SK-N-SH (cell line): Measurements from ENCODE around the gene ERMN. TPM values are rescaled to one million over a fixed set of nuclear protein-coding genes. Genes with fewer than 3 reads are reported as not detected.

Experiments used
- CTCF ChIA-PET: fragments of 300-600, 350-600 bp; formaldehyde crosslinking; extraction: SDS; loops from one replicate; lab custom pipeline; 2021; lab: Yijun Ruan, JAX
- POLR2A ChIA-PET: fragments of 350-600 bp; sonication (Branson Sonifier 250); formaldehyde crosslinking; extraction: SDS; loops from one replicate; lab custom pipeline; 2020; ENCODE audit warnings: antibody characterized with exemption, inconsistent platforms; lab: Yijun Ruan, JAX
- DNase-seq: peaks from one replicate; pipeline ENCODE4 v3.0.0; 2012
- H2AFZ ChIP-seq: fragments of 200-600 bp; sonication (generic); 2 replicates; pipeline ENCODE4 v1.8.1; 2016; ENCODE audit warnings: antibody characterized with exemption, mild to moderate bottlenecking, low read depth
- H3F3A ChIP-seq: fragments of 200-600 bp; sonication (generic); replicated peaks from 2 replicates; pipeline ENCODE3; 2016; ENCODE audit warnings: antibody characterized with exemption, mild to moderate bottlenecking; ENCODE audit not compliant: insufficient read depth
- H3K27ac ChIP-seq, 2 experiments: fragments of 200-500 bp in 1 of 2; fragments of 200-600 bp in 1 of 2; sonication (Bioruptor generic) in 1 of 2; sonication (generic), shearing (Covaris generic) in 1 of 2; 2 replicates each; pipeline versions ENCODE4 v1.5.1 to v1.6.1; 2014 to 2016; ENCODE audit warnings: low read depth in 2 of 2, inconsistent platforms in 1 of 2, low read length in 1 of 2, mild to moderate bottlenecking in 1 of 2, mixed read lengths in 1 of 2
- H3K27me3 ChIP-seq: fragments of 200-600 bp; sonication (generic), shearing (Covaris generic); 2 replicates; pipeline ENCODE4 v1.6.1; 2016; ENCODE audit warnings: mixed run types; ENCODE audit not compliant: insufficient read depth
- H3K36me3 ChIP-seq, 2 experiments: fragments of 200-500 bp in 1 of 2; fragments of 200-600 bp in 1 of 2; sonication (Bioruptor generic) in 1 of 2; sonication (generic) in 1 of 2; replicated peaks in 1 of 2; 2 replicates each; pipeline versions ENCODE3 to v1.5.1; 2014 to 2016; ENCODE audit warnings: low read length in 1 of 2, mild to moderate bottlenecking in 1 of 2; ENCODE audit not compliant: insufficient read depth in 2 of 2, control insufficient read depth in 1 of 2
- H3K4me1 ChIP-seq, 2 experiments: fragments of 200-500 bp in 1 of 2; fragments of 200-600 bp in 1 of 2; sonication (Bioruptor generic) in 1 of 2; sonication (generic), shearing (Covaris generic) in 1 of 2; 2 replicates each; pipeline versions ENCODE4 v1.5.1 to v1.6.1; 2014 to 2016; ENCODE audit warnings: low read depth in 1 of 2, low read length in 1 of 2, mixed run types in 1 of 2; ENCODE audit not compliant: insufficient read depth in 2 of 2, control insufficient read depth in 1 of 2
- H3K4me2 ChIP-seq: fragments of 200-600 bp; sonication (generic), shearing (Covaris generic); 2 replicates; pipeline ENCODE4 v1.6.1; 2017; ENCODE audit warnings: mixed run types
- H3K4me3 ChIP-seq, 2 experiments: fragments of 200-500 bp in 1 of 2; fragments of 200-600 bp in 1 of 2; sonication (Bioruptor generic) in 1 of 2; sonication (generic), shearing (Covaris generic) in 1 of 2; 2 replicates each; pipeline versions ENCODE4 v1.5.1 to v1.8.1; 2014 to 2016; ENCODE audit warnings: low read depth in 2 of 2, inconsistent platforms in 1 of 2, low read length in 1 of 2, mild to moderate bottlenecking in 1 of 2, mixed read lengths in 1 of 2, moderate library complexity in 1 of 2
- H3K79me2 ChIP-seq: fragments of 200-600 bp; sonication (generic); 2 replicates; pipeline ENCODE4 v1.8.1; 2017; ENCODE audit warnings: mild to moderate bottlenecking; ENCODE audit not compliant: insufficient read depth
- H3K9ac ChIP-seq: fragments of 200-600 bp; sonication (generic); 2 replicates; pipeline ENCODE4 v1.6.1; 2017; ENCODE audit warnings: mixed run types
- H3K9me2 ChIP-seq: fragments of 200-600 bp; sonication (generic); 2 replicates; pipeline ENCODE4 v1.6.1; 2017; ENCODE audit warnings: mixed run types
- H3K9me3 ChIP-seq: fragments of 200-600 bp; sonication (generic); 2 replicates; pipeline ENCODE4 v1.6.1; 2017; ENCODE audit warnings: mixed run types, mild to moderate bottlenecking, moderate library complexity
- H4K20me1 ChIP-seq: fragments of 200-600 bp; sonication (generic); 2 replicates; pipeline ENCODE4 v1.6.1; 2017; ENCODE audit warnings: mild to moderate bottlenecking, mixed run types; ENCODE audit not compliant: insufficient read depth
- EP300 ChIP-seq, 2 experiments: IDR thresholded peaks; 2 replicates each; pipeline versions ENCODE4 v1.4.0 to v1.6.1; 2012; ENCODE audit warnings: borderline replicate concordance in 1 of 2, low read depth in 1 of 2, low read length in 1 of 2
- EZH2phosphoT487 ChIP-seq: fragments of 200-600 bp; sonication (generic); IDR thresholded peaks from 2 replicates; pipeline ENCODE4 v1.6.1; 2017; ENCODE audit warnings: low read depth, mixed run types, mild to moderate bottlenecking, antibody characterized with exemption, moderate library complexity, borderline replicate concordance
- FOSL2 ChIP-seq: IDR thresholded peaks from 2 replicates; pipeline ENCODE4 v1.4.0; 2012; ENCODE audit warnings: low read depth, mild to moderate bottlenecking, moderate library complexity, borderline replicate concordance
- FOXM1 ChIP-seq: IDR thresholded peaks from 2 replicates; pipeline ENCODE4 v1.4.0; 2012; ENCODE audit warnings: low read depth, mild to moderate bottlenecking
- GATA2 ChIP-seq: sonication (generic); formaldehyde crosslinking; IDR thresholded peaks from 2 replicates; pipeline ENCODE4 v1.5.0; 2020; ENCODE audit warnings: mild to moderate bottlenecking, missing genetic modification reagents
- NFIC ChIP-seq: IDR thresholded peaks from 2 replicates; pipeline ENCODE4 v1.4.0; 2012; ENCODE audit warnings: borderline replicate concordance
- RAD21 ChIP-seq: IDR thresholded peaks from 2 replicates; pipeline ENCODE4 v1.6.1; 2012; ENCODE audit warnings: mild to moderate bottlenecking, low read length
- RCOR1 ChIP-seq: fragments of 150-350 bp; IDR thresholded peaks from 2 replicates; pipeline ENCODE4 v1.6.1; 2017; ENCODE audit warnings: antibody characterized with exemption, low read length
- RFX5 ChIP-seq: IDR thresholded peaks from 2 replicates; pipeline ENCODE4 v1.6.1; 2012; ENCODE audit warnings: mild to moderate bottlenecking, improper control_type of control experiment, low read length
- SIN3A ChIP-seq: IDR thresholded peaks from 2 replicates; pipeline ENCODE4 v1.6.1; 2012; ENCODE audit warnings: low read depth, mild to moderate bottlenecking, low read length, moderate library complexity, borderline replicate concordance
- TAF1 ChIP-seq: IDR thresholded peaks from 2 replicates; pipeline ENCODE4 v1.6.1; 2012; ENCODE audit warnings: low read depth, mild to moderate bottlenecking, low read length, moderate library complexity, borderline replicate concordance
- TEAD4 ChIP-seq: IDR thresholded peaks from 2 replicates; pipeline ENCODE4 v1.4.0; 2012; ENCODE audit warnings: mild to moderate bottlenecking, borderline replicate concordance; ENCODE audit not compliant: insufficient read depth
- YY1 ChIP-seq: IDR thresholded peaks from 2 replicates; pipeline ENCODE4 v1.4.0; 2012; ENCODE audit warnings: low read depth, mild to moderate bottlenecking
- WGBS: methylation state at CpG from one replicate; pipeline ENCODE4 v1.1.6; 2017; ENCODE audit warnings: low lambda C conversion rate; 5-methylcytosine and 5-hydroxymethylcytosine counted together
- polyA plus RNA-seq, 3 experiments: library from polyadenylated mRNA; depleted of rRNA; stranded (reverse); fragments of >200 nt; gene quantifications; 2 replicates each; pipeline ENCODE4 v1.2.3, GENCODE V29; 2012
- TF ChIP-seq, protein P1 (sequence below): fragments of 150-350 bp; IDR thresholded peaks from 2 replicates; pipeline ENCODE4 v1.6.1; 2017; ENCODE audit warnings: antibody characterized with exemption, low read length, low read depth, borderline replicate concordance
- TF ChIP-seq, protein P2 (sequence below): IDR thresholded peaks from 2 replicates; pipeline ENCODE4; 2012

The ERMN gene
- polyA plus RNA-seq, 1 of the 3 experiments (the other 2 are of a cell fraction) = not detected

- TF ChIP-seq GATA2 (CRISPR knock-in tag) (no peak), YY1 (no peak)
- TF ChIP-seq, protein P1, sequence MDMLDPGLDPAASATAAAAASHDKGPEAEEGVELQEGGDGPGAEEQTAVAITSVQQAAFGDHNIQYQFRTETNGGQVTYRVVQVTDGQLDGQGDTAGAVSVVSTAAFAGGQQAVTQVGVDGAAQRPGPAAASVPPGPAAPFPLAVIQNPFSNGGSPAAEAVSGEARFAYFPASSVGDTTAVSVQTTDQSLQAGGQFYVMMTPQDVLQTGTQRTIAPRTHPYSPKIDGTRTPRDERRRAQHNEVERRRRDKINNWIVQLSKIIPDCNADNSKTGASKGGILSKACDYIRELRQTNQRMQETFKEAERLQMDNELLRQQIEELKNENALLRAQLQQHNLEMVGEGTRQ = no peak
- H4K20me1 ChIP-seq = no peaks in the 10 kb centered on the region
- no peaks in the 10 kb centered on the region for H3F3A ChIP-seq
- no peaks in the 10 kb centered on the region for H3K4me1 ChIP-seq
- no peaks in the 10 kb centered on the region for H3K9me3 ChIP-seq
- H3K4me3 ChIP-seq = no peak overlapping the region
- DNase-seq = no peak
- CTCF ChIA-PET = interaction anchor here (1.0 to 8.2 kb wide), 6 partner anchors 7 to 163 kb away, joined by 3 to 123 read pairs (median 41); partner anchors contain the start of gene ERMN
- WGBS = 11% methylated on average over 4 of the region's 4 CpGs
- H3K79me2 ChIP-seq = no peaks in the 10 kb centered on the region
- H3K27me3 ChIP-seq = peaks cover 6% of the 10 kb centered on the region; the same call in 1 of the 2 replicates
- H3K27ac ChIP-seq = no peak overlapping the region
- no peaks in the 10 kb centered on the region for H3K9me2 ChIP-seq
- H3K4me2 ChIP-seq = no peak overlapping the region
- POLR2A ChIA-PET = no interaction called here
- H2AFZ ChIP-seq = no peak overlapping the region
- H3K9ac ChIP-seq = no peak overlapping the region
- H3K36me3 ChIP-seq = no peaks in the 10 kb centered on the region
Measured at GRCh38 chr2:157334335-157334734, 8.7 kb upstream of the ERMN start.

DNA sequence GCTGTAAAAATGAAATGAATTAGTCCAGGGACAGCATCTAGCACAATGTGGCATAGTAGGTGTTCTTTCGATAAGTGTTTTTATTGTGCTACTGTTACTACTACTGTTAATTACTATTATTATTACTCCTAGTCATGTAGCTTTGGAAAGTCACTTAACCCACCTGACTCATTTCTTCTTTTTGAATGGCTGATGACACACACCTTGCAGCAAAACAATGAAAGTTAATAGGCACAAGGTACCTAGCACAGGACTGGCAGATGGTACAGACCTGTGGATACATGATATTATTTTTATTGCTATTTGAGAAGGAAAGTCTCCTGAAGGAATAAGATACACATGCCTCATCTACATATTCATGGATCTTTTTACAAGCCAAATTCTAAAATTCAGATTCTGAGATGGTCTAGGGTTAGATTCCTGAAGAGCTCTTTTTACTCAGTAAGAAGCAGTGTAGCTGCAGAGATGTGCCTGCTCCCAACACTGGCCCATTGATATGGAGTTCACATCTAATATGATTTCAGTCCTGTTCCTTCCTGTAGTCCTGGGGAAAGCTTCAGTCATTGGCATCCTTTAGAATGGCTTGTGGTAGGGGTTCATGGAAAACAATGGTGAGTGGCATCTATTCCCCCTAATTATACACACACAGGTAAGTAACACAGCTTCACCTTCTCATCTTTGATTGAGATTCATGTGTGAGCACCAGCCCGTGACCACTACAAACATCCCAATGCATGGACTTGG lies 7.9 kb upstream of the ERMN start:
- Histone ChIP-seq H3K9me3 (no peaks in the 10 kb centered on the region), H4K20me1 (no peaks in the 10 kb centered on the region), H3K27me3 (peaks cover 6% of the 10 kb centered on the region; the same call in 1 of the 2 replicates), H3K9ac (no peak overlapping the region), H3K4me1 (no peaks in the 10 kb centered on the region), H3F3A (no peaks in the 10 kb centered on the region), H3K4me2 (no peak overlapping the region), H3K4me3 (no peak overlapping the region)
- 4% methylated on average over 2 of the region's 2 CpGs for WGBS
- no peak for DNase-seq
- POLR2A ChIA-PET = no interaction called here
- TF ChIP-seq RFX5 (no peak), EP300 (IDR thresholded peaks at IDR 0.05; ENCODE audit: borderline replicate concordance in 1 of 2, low read depth in 1 of 2, low read length in 1 of 2) (no peak), TAF1 (no peak), EZH2phosphoT487 (no peak), RAD21 (no peak), RCOR1 (no peak), FOXM1 (no peak), NFIC (no peak), TEAD4 (no peak), SIN3A (no peak), FOSL2 (no peak)
- TF ChIP-seq, protein P2, sequence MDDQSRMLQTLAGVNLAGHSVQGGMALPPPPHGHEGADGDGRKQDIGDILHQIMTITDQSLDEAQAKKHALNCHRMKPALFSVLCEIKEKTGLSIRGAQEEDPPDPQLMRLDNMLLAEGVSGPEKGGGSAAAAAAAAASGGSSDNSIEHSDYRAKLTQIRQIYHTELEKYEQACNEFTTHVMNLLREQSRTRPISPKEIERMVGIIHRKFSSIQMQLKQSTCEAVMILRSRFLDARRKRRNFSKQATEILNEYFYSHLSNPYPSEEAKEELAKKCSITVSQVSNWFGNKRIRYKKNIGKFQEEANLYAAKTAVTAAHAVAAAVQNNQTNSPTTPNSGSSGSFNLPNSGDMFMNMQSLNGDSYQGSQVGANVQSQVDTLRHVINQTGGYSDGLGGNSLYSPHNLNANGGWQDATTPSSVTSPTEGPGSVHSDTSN = no peak
- TF ChIP-seq, all 33 proteins: peak for 0
- no peaks in the 10 kb centered on the region for H3K36me3 ChIP-seq
- no peak overlapping the region for H2AFZ ChIP-seq
- H3K9me2 ChIP-seq = no peaks in the 10 kb centered on the region
- CTCF ChIA-PET = interaction anchor here (1.0 to 4.0 kb wide), 3 partner anchors 13 to 164 kb away, joined by 3 to 33 read pairs (median 5); no protein-coding TSS in a partner anchor
- H3K79me2 ChIP-seq = no peaks in the 10 kb centered on the region
- H3K27ac ChIP-seq = no peak overlapping the region
